ENCODE results near the gene PUM1. TPM values are rescaled to one million over a fixed set of nuclear protein-coding genes. Genes with fewer than 3 reads are reported as not detected.
A peak's percentile ranks its signal among the peaks of the same experiment; 100 is the strongest.
"Not testable (repeated sequence)": the region's sequence is repeated elsewhere in the genome, so short reads cannot be mapped to it uniquely, and the experiment has no call there.

Gene PUM1
- total RNA-seq, 1 donor from 2014 or later, result 88.6 TPM

GRCh38 chr1:31063631-31064030 lies 1.9 kb downstream of the PUM1 start:
- peaks cover 0 to 7% of the 10 kb centered on the region in 2 donors for H3K36me3 ChIP-seq
- H3K9me3 ChIP-seq, result no peaks in the 10 kb centered on the region
- no peak for DNase-seq (ENCODE audit: extremely low spot score in 2 of 2)
- H3K27me3 ChIP-seq, result no peaks in the 10 kb centered on the region
- H3K27ac ChIP-seq, result peak overlapping the region; percentile 98
- peak overlapping the region; percentile 72 to 86 for H3K4me3 ChIP-seq
- intact Hi-C loops (cut with DNase I), result no loop called here
- H3K4me1 ChIP-seq, result peaks cover 55% of the 10 kb centered on the region
- TF ChIP-seq POLR2A (IDR thresholded peaks at IDR 0.05), result no peak
- no peak for TF ChIP-seq CTCF (IDR thresholded peaks at IDR 0.05)
- no peak for TF ChIP-seq POLR2AphosphoS5 (IDR thresholded peaks at IDR 0.05; ENCODE audit: insufficient read depth in 1 of 2, low read depth in 1 of 2)

- Histone ChIP-seq H3K4me1 (peaks cover 55% of the 10 kb centered on the region), H3K9me3 (no peaks in the 10 kb centered on the region), H3K27ac (peak overlapping the region; percentile 98), H3K4me3 (peak overlapping the region; percentile 72 to 86), H3K36me3 (peaks cover 0 to 14% of the 10 kb centered on the region in 2 donors), H3K27me3 (no peaks in the 10 kb centered on the region)
- DNase-seq (ENCODE audit: extremely low spot score in 2 of 2), result no peak
- intact Hi-C loops (cut with DNase I), result no loop called here
- no peak for TF ChIP-seq POLR2AphosphoS5 (IDR thresholded peaks at IDR 0.05; ENCODE audit: insufficient read depth in 1 of 2, low read depth in 1 of 2)
- TF ChIP-seq POLR2A (IDR thresholded peaks at IDR 0.05), result no peak
- TF ChIP-seq CTCF (IDR thresholded peaks at IDR 0.05), result no peak
Measured at GRCh38 chr1:31062867-31063380, 2.6 kb downstream of the PUM1 start.

GRCh38 chr1:31062162-31062866 lies 3.2 kb downstream of the PUM1 start:
- H3K4me1 ChIP-seq, result peaks cover 55% of the 10 kb centered on the region
- peak overlapping the region; percentile 72 to 86 for H3K4me3 ChIP-seq
- intact Hi-C loops (cut with DNase I); H3K9me3 ChIP-seq; H3K27me3 ChIP-seq; DNase-seq (ENCODE audit: extremely low spot score in 2 of 2): not testable (repeated sequence)
- H3K27ac ChIP-seq, result peak overlapping the region; percentile 98
- H3K36me3 ChIP-seq, result peaks cover 0 to 16% of the 10 kb centered on the region in 2 donors

GRCh38 chr1:31058012-31058411 lies 7.5 kb downstream of the PUM1 start:
- TF ChIP-seq POLR2AphosphoS5 (IDR thresholded peaks at IDR 0.05; ENCODE audit: insufficient read depth in 1 of 2, low read depth in 1 of 2) (no peak), POLR2A (IDR thresholded peaks at IDR 0.05) (no peak), CTCF (IDR thresholded peaks at IDR 0.05) (no peak)
- H3K4me1 ChIP-seq, result peaks cover 75% of the 10 kb centered on the region

GRCh38 chr1:31055953-31056352 lies 9.6 kb downstream of the PUM1 start:
- no peak for TF ChIP-seq POLR2A (IDR thresholded peaks at IDR 0.05)
- no peak for TF ChIP-seq POLR2AphosphoS5 (IDR thresholded peaks at IDR 0.05; ENCODE audit: insufficient read depth in 1 of 2, low read depth in 1 of 2)
- no peak for TF ChIP-seq CTCF (IDR thresholded peaks at IDR 0.05)
- Histone ChIP-seq H3K4me1 (peaks cover 74% of the 10 kb centered on the region), H3K27me3 (no peaks in the 10 kb centered on the region), H3K4me3 (no peak overlapping the region), H3K9me3 (no peaks in the 10 kb centered on the region), H3K36me3 (peaks cover 0 to 28% of the 10 kb centered on the region in 2 donors), H3K27ac (no peak overlapping the region)
- intact Hi-C loops (cut with DNase I), result no loop called here
- DNase-seq (ENCODE audit: extremely low spot score in 2 of 2), result no peak

More at GRCh38 chr1:31058012-31058411, 7.5 kb downstream of the PUM1 start:
- Histone ChIP-seq H3K36me3 (peaks cover 0 to 28% of the 10 kb centered on the region in 2 donors), H3K9me3 (no peaks in the 10 kb centered on the region), H3K27ac (no peak overlapping the region), H3K4me3 (no peak overlapping the region), H3K27me3 (no peaks in the 10 kb centered on the region)
- intact Hi-C loops (cut with DNase I), result no loop called here
- DNase-seq (ENCODE audit: extremely low spot score in 2 of 2), result no peak

All from vagina (tissue), 2 donors.